Stomach (tissue), 4 donors: ENCODE results near the gene MYO1E.

ENCODE experiments used
- CTCF ChIP-seq, 7 experiments: fragments of 450-650 bp in 4 of 7; fragments of 200-600 bp in 3 of 7; sonication (generic) in 3 of 7; IDR thresholded peaks; one replicate each; pipeline ENCODE4 v1.5.1; 2016 to 2019; ENCODE audit warnings: antibody characterized with exemption in 7 of 7, control low read depth in 2 of 7, mild to moderate bottlenecking in 1 of 7
- POLR2A ChIP-seq, 4 donors: fragments of 450-650 bp; IDR thresholded peaks; one replicate each; pipeline ENCODE4 v1.6.1; 2016; ENCODE audit warnings: antibody characterized with exemption in 4 of 4, control low read depth in 2 of 4, mild to moderate bottlenecking in 1 of 4, moderate library complexity in 1 of 4
- POLR2AphosphoS5 ChIP-seq, 3 donors: sonication (generic); formaldehyde crosslinking; IDR thresholded peaks; one replicate each; pipeline ENCODE4 v1.6.1; 2016; ENCODE audit warnings: antibody characterized with exemption in 3 of 3

GRCh38 chr15:59317211-59317610, 55.5 kb downstream of the MYO1E start:
- no peak for TF ChIP-seq POLR2AphosphoS5 (IDR thresholded peaks at IDR 0.05)
- TF ChIP-seq CTCF (IDR thresholded peaks at IDR 0.05), result no peak
- no peak for TF ChIP-seq POLR2A (IDR thresholded peaks at IDR 0.05)
